Activated naive CD4-positive, alpha-beta T cell treated with anti-CD3 and anti-CD28 coated beads, Interleukin-2, amount 50 U/mL, for 72 hours (primary cell): ENCODE data around the gene CACNA2D1. TPM values are rescaled to one million over a fixed set of nuclear protein-coding genes. Genes with fewer than 3 reads are reported as not detected.

Source experiments
- ATAC-seq, 2 donors: fragments of 150-1000 bp; cut with Tn5 transposase; 2 replicates each; pipeline ENCODE4 v1.10.0; 2021; ENCODE audit warnings: mild to moderate bottlenecking in 2 of 2, moderate library complexity in 2 of 2
- DNase-seq, 2 donors: peaks; one replicate each; pipeline ENCODE4 v3.0.0; 2021 to 2022; ENCODE audit warnings: low spot score in 2 of 2
- H3K27ac Mint-ChIP-seq, 2 donors: one replicate each; pipeline ENCODE4 v1.8.0; 2022; ENCODE audit warnings: mild to moderate bottlenecking in 2 of 2, mixed read lengths in 2 of 2
- H3K36me3 Mint-ChIP-seq, 2 donors: one replicate each; pipeline ENCODE4 v1.8.0; 2022; ENCODE audit warnings: mixed read lengths in 2 of 2
- H3K9me3 Mint-ChIP-seq, 2 donors: one replicate each; pipeline ENCODE4 v1.8.0; 2022; ENCODE audit warnings: mixed read lengths in 2 of 2
- total RNA-seq, 2 donors: library from RNA; stranded (reverse); gene quantifications; one replicate each; pipeline ENCODE4 v1.2.3, GENCODE V29; 2022

CACNA2D1 gene
- total RNA-seq, 2 donors from 2014 or later: not detected

GRCh38 chr7:82289152-82289535 lies 154.4 kb downstream of the CACNA2D1 start:
- ATAC-seq: no peak
- H3K27ac Mint-ChIP-seq: no peak overlapping the region
- DNase-seq: no peak
- peaks cover 0 to 14% of the 10 kb centered on the region in 2 donors for H3K9me3 Mint-ChIP-seq
- H3K36me3 Mint-ChIP-seq: no peaks in the 10 kb centered on the region

GRCh38 chr7:82286798-82287140 lies 156.8 kb downstream of the CACNA2D1 start:
- no peak for DNase-seq
- no peak overlapping the region for H3K27ac Mint-ChIP-seq
- H3K9me3 Mint-ChIP-seq: peaks cover 0 to 8% of the 10 kb centered on the region in 2 donors
- no peak for ATAC-seq
- no peaks in the 10 kb centered on the region for H3K36me3 Mint-ChIP-seq

GRCh38 chr7:82286096-82286797 lies 157.3 kb downstream of the CACNA2D1 start:
- ATAC-seq: no peak

GRCh38 chr7:82284936-82285519 lies 158.5 kb downstream of the CACNA2D1 start:
- peaks cover 0 to 8% of the 10 kb centered on the region in 2 donors for H3K9me3 Mint-ChIP-seq
- ATAC-seq: no peak
- DNase-seq: no peak
- no peaks in the 10 kb centered on the region for H3K36me3 Mint-ChIP-seq
- H3K27ac Mint-ChIP-seq: no peak overlapping the region

More at GRCh38 chr7:82286096-82286797, 157.3 kb downstream of the CACNA2D1 start:
- no peak overlapping the region for H3K27ac Mint-ChIP-seq
- no peaks in the 10 kb centered on the region for H3K36me3 Mint-ChIP-seq
- DNase-seq: no peak
- peaks cover 0 to 8% of the 10 kb centered on the region in 2 donors for H3K9me3 Mint-ChIP-seq

- no peaks in the 10 kb centered on the region for H3K36me3 Mint-ChIP-seq
- DNase-seq: no peak
- no peaks in the 10 kb centered on the region for H3K9me3 Mint-ChIP-seq
- ATAC-seq: no peak
- no peak overlapping the region for H3K27ac Mint-ChIP-seq
Measured at GRCh38 chr7:82275342-82275741, 168.2 kb downstream of the CACNA2D1 start.

- Mint-ChIP-seq H3K27ac (no peak overlapping the region), H3K9me3 (no peaks in the 10 kb centered on the region), H3K36me3 (no peaks in the 10 kb centered on the region)
- no peak for DNase-seq
- no peak for ATAC-seq
Measured at GRCh38 chr7:82274681-82275080, 168.9 kb downstream of the CACNA2D1 start.

GRCh38 chr7:82273886-82274285 lies 169.7 kb downstream of the CACNA2D1 start:
- H3K36me3 Mint-ChIP-seq: no peaks in the 10 kb centered on the region
- ATAC-seq (no peak), DNase-seq (no peak)
- H3K9me3 Mint-ChIP-seq: no peaks in the 10 kb centered on the region
- H3K27ac Mint-ChIP-seq: no peak overlapping the region

- Mint-ChIP-seq H3K9me3 (no peaks in the 10 kb centered on the region), H3K27ac (no peak overlapping the region), H3K36me3 (no peaks in the 10 kb centered on the region)
- no peak for DNase-seq
- no peak for ATAC-seq
Measured at GRCh38 chr7:82270870-82271269, 172.7 kb downstream of the CACNA2D1 start.

- Mint-ChIP-seq H3K27ac (no peak overlapping the region), H3K9me3 (no peaks in the 10 kb centered on the region), H3K36me3 (no peaks in the 10 kb centered on the region)
- DNase-seq (no peak), ATAC-seq (no peak)
Measured at GRCh38 chr7:82268632-82269031, 174.9 kb downstream of the CACNA2D1 start.

GRCh38 chr7:82266081-82266480 lies 177.5 kb downstream of the CACNA2D1 start:
- H3K36me3 Mint-ChIP-seq: no peaks in the 10 kb centered on the region
- ATAC-seq: no peak
- H3K27ac Mint-ChIP-seq: no peak overlapping the region
- DNase-seq: no peak
- peaks cover 0 to 4% of the 10 kb centered on the region in 2 donors for H3K9me3 Mint-ChIP-seq

- H3K36me3 Mint-ChIP-seq: no peaks in the 10 kb centered on the region
- ATAC-seq: no peak
- H3K27ac Mint-ChIP-seq: no peak overlapping the region
- no peak for DNase-seq
- peaks cover 0 to 4% of the 10 kb centered on the region in 2 donors for H3K9me3 Mint-ChIP-seq
Measured at GRCh38 chr7:82264783-82265305, 178.7 kb downstream of the CACNA2D1 start.

GRCh38 chr7:82263920-82264782 lies 179.4 kb downstream of the CACNA2D1 start:
- H3K9me3 Mint-ChIP-seq: peaks cover 0 to 4% of the 10 kb centered on the region in 2 donors
- DNase-seq (no peak), ATAC-seq (no peak)
- no peak overlapping the region for H3K27ac Mint-ChIP-seq
- no peaks in the 10 kb centered on the region for H3K36me3 Mint-ChIP-seq

- no peaks in the 10 kb centered on the region for H3K36me3 Mint-ChIP-seq
- no peak for DNase-seq
- no peak overlapping the region for H3K27ac Mint-ChIP-seq
- no peak for ATAC-seq
- peaks cover 0 to 4% of the 10 kb centered on the region in 2 donors for H3K9me3 Mint-ChIP-seq
Measured at GRCh38 chr7:82258181-82258580, 185.4 kb downstream of the CACNA2D1 start.

- no peak overlapping the region for H3K27ac Mint-ChIP-seq
- no peaks in the 10 kb centered on the region for H3K36me3 Mint-ChIP-seq
- peaks cover 0 to 3% of the 10 kb centered on the region in 2 donors for H3K9me3 Mint-ChIP-seq
- DNase-seq (no peak), ATAC-seq (no peak)
Measured at GRCh38 chr7:82257118-82257695, 186.4 kb downstream of the CACNA2D1 start.

GRCh38 chr7:82255706-82256105 lies 187.9 kb downstream of the CACNA2D1 start:
- no peaks in the 10 kb centered on the region for H3K36me3 Mint-ChIP-seq
- no peak overlapping the region for H3K27ac Mint-ChIP-seq
- no peak for ATAC-seq
- H3K9me3 Mint-ChIP-seq: peaks cover 0 to 3% of the 10 kb centered on the region in 2 donors
- DNase-seq: no peak

- no peaks in the 10 kb centered on the region for H3K36me3 Mint-ChIP-seq
- H3K27ac Mint-ChIP-seq: no peak overlapping the region
- DNase-seq: no peak
- peaks cover 0 to 3% of the 10 kb centered on the region in 2 donors for H3K9me3 Mint-ChIP-seq
- ATAC-seq: no peak
Measured at GRCh38 chr7:82250598-82250997, 193.0 kb downstream of the CACNA2D1 start.

GRCh38 chr7:82249979-82250378 lies 193.6 kb downstream of the CACNA2D1 start:
- Mint-ChIP-seq H3K9me3 (peaks cover 0 to 3% of the 10 kb centered on the region in 2 donors), H3K27ac (no peak overlapping the region), H3K36me3 (no peaks in the 10 kb centered on the region)
- DNase-seq (no peak), ATAC-seq (no peak)
